NCI-H2081 (cell line): ENCODE data around the gene VCL.
"Not testable (repeated sequence)": the region's sequence is repeated elsewhere in the genome, so short reads cannot be mapped to it uniquely, and the experiment has no call there.

Source experiments
- DNase-seq, 2 experiments: peaks; one replicate each; lab custom pipeline; 2025; lab: John Stamatoyannopoulos, UW

Gene VCL

GRCh38 chr10:74107391-74107790, 109.5 kb downstream of the VCL start:
- DNase-seq: no peak

DNA sequence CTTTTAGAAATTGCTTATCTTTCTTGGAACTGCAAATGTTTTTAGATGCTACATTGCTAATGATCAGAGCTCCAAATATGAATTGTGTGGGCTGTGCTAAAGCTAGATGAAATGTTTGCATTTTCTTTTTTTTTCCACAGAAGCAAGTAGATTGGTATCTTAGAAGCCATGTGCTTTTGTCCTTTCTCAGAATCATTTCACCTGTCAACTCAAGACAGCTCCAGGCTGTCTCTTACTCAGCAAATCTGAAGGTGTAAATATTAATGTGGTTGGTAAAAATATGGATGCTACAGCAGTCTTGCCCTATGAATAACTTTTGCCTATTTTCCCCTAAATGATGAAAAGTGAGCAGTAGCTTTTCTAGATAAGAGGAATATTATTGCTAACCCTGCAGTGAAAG, 111.5 kb downstream of the VCL start:
- DNase-seq: no peak

GRCh38 chr10:74110120-74110519, 112.2 kb downstream of the VCL start:
- no peak for DNase-seq

DNA sequence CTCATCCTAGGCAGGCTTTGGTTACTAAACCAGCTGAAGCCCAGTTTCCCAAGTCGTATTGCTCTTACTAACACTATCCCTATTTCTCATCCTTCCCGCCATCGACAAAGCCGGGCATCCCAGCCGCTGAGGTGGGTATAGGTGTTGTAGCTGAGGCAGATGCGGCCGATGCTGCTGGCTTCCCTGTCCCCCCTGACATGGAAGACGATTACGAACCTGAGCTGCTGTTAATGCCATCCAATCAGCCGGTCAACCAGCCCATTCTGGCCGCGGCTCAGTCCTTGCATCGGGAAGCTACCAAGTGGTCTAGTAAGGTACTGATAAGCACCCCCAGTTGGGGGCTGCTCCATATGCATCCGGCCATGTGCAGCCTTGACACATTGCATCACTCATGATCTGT, 113.9 kb downstream of the VCL start:
- DNase-seq: no peak

- DNase-seq: no peak
Measured at GRCh38 chr10:74113546-74113945, 115.6 kb downstream of the VCL start.

GRCh38 chr10:74114041-74114448, 116.1 kb downstream of the VCL start:
- DNase-seq: no peak

DNA sequence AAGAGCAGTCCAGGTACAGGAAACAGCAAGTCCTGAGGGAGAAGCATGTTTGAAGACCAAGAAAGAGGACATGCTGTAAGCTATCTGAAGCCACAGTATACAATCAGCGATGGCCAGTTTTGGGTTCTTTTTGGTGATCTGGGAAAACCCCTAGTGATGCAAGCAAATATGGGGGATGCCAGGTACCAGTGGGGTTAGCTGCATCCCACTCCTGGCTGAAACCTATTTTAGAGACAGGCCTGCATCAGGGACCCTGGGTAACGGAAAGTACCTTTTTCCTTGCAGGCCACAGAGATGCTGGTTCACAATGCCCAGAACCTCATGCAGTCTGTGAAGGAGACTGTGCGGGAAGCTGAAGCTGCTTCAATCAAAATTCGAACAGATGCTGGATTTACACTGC, 119.8 kb downstream of the VCL start:
- no peak for DNase-seq

DNA sequence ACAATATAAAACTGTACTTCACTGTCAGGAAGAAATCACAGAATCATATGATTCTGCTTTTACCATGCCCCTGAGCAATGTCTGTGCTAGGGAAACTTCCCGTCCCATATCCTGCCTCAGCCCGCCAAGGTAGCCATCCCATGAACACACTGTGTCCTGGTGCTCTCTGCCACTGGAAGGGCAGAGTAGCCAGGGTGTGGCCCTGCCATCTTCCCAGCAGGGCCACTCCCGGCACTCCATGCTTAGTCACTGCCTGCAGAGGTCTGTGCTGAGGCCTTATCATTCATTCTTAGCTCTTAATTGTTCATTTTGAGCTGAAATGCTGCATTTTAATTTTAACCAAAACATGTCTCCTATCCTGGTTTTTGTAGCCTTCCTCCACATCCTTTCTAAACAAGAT, 120.9 kb downstream of the VCL start:
- DNase-seq: no peak

DNA sequence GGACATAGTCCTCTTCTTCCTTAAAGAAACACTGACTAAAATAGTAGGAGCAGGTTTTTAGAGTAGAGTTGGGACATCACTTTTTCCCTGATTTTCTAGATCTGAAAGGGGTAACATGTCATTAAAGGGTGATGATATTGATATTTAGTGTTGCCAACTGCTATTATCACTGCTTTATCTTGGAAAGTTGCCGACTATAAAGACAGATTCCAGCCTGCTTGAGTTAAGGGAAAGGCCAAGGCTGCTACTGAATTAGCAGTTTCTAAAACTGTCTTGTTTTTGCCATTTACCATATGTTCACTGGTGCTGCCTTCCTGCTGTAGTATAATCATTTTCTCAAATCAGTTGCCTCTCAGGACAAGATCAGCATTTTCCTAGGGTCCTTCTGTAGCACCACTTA, 123.0 kb downstream of the VCL start:
- DNase-seq: no peak

DNA sequence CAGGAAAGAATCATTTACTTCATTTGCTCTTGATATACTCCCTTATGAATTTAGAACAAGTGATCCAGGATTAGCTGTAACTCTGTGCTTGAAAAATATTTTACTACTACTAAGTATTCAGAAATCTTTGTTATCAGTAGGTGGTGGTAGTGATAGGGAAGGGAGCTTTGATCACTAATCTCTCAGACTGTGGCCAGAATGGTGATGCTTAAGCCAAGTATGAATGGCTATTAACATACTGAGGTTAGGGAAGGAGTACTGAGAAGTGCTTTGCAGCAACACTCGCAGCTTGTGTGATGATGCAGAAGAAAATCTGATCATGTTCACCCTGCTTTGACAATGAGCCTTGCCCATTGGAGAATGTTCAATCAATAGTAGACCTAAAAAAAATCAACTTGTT, 123.5 kb downstream of the VCL start:
- DNase-seq: no peak

GRCh38 chr10:74122060-74122459, 124.1 kb downstream of the VCL start:
- no peak for DNase-seq

DNA sequence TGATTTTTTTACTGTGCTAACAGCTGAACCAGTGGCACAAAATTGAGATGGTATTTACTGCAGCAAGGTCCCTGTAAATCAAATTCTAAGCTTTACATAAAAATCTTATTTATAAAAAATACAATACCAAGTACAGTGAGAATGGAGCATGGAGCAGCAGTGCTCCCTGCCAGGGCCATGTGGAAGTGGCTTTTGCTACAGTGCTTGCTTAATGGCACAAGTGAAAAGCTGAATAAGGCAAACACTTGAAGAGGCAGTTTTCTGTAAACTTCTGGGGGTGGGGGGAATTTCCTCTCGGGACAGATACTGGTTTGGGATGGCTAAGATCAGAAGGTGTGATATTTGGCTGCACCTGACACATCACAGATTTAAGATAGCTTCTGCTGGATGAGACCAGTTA, 125.2 kb downstream of the VCL start:
- DNase-seq: no peak

GRCh38 chr10:74133923-74134820, 136.3 kb downstream of the VCL start:
- DNase-seq: peak; percentile 41 to 78

GRCh38 chr10:74135452-74135851, 137.5 kb downstream of the VCL start:
- no peak for DNase-seq

DNA sequence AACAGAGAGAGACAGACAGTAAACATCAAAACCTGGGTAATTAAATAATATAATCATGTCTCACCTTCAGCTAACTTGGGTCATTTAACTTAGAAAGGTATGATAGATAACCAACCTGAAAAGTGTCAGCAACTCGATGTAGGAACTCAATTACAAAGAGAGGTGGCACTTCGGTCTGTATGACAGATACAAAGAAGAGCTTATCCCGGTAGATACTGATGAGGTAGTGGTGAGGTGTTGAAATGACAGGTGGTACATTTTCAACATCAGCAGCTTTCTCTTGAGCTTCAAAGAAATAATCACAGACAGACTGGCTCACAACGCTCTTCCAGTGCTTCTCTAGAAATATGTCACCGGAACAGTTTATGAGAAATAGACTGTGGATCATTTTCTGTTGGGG, 140.1 kb downstream of the VCL start:
- no peak for DNase-seq

- not testable (repeated sequence) for DNase-seq
Measured at GRCh38 chr10:74138596-74138995, 140.7 kb downstream of the VCL start.

GRCh38 chr10:74139981-74140380, 142.1 kb downstream of the VCL start:
- DNase-seq: no peak

DNA sequence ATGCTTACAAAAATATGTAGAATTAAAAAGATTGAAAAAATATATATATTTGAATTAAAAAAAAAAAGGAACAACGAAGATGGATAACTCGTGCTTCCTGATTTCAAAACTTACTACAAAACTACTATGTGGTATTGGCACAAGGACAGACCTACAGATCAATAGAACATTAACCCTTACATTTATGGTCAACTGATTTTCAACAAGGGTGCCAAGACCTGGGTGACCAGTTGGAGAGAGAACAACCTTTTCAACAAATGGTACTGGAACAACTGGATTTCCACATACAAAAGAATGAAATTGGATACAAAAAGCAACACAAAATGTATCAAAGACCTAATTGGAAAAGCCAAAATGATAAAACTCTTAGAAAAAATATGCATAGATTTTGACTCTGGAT, 142.6 kb downstream of the VCL start:
- no peak for DNase-seq

DNA sequence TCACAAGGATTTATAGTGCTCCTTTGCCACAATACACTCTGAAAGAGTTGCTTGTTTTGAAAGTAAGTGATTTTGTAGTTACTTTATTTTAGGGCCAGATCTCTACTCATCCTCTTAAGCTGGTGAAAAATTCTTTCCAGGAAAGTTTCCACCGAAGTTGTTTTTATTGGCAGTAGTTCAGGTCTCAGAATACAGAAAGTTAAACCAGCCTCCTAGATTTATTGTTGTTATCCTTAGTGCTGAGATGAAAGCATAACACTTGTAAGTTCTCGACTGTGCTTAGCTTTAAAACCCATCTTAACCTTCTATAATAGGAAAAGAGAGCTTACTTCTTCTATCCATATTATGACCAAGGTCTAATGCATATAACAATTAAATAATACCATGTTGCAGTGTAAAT, 147.2 kb downstream of the VCL start:
- DNase-seq: no peak

GRCh38 chr10:74146980-74147379, 149.1 kb downstream of the VCL start:
- DNase-seq: not testable (repeated sequence)

DNA sequence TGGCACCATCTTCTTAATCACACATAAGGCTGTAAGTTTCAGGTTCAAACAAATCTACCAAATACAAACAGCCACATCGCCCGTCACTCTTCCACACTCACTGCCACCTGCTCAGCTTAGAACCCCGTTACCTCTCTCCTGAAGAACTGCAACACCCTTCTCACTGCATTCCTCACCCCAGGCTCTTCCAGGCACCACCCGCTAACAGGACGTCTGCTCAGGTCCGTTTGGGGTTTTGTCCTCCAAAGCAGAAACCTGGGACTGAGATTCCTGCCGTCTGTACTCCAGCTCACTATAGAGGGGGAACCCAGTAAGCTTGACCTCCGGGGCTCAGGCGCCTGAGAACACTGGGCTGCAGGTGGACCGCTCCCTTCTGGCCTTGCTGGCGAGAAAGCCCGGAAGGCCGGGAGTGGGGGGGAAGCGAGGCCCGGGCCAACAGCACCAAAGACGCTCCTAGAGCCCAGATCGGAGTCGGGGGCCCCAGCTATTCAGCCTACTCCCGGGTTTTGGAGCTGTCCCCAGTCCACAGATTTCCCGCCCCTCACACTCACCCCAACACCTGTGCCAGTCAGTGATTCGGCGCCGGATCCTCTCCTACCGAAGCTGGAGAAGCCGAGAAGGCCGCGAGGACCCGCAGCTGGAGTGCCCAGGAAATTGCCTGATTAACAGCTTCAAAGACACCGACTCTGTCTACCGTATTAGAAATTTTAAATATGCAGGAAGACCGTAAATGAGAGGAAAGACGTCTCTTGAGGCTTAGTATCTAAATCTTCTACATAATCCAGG, 152.5 kb downstream of the VCL start, which contains the start of gene AP3M1:
Gene AP3M1, minus strand, starts transcription at position 625 of the 786 bp plus-strand sequence. CDS start 12,449 bp downstream, outside the sequence.
- peak; percentile 83 to 90 for DNase-seq

DNA sequence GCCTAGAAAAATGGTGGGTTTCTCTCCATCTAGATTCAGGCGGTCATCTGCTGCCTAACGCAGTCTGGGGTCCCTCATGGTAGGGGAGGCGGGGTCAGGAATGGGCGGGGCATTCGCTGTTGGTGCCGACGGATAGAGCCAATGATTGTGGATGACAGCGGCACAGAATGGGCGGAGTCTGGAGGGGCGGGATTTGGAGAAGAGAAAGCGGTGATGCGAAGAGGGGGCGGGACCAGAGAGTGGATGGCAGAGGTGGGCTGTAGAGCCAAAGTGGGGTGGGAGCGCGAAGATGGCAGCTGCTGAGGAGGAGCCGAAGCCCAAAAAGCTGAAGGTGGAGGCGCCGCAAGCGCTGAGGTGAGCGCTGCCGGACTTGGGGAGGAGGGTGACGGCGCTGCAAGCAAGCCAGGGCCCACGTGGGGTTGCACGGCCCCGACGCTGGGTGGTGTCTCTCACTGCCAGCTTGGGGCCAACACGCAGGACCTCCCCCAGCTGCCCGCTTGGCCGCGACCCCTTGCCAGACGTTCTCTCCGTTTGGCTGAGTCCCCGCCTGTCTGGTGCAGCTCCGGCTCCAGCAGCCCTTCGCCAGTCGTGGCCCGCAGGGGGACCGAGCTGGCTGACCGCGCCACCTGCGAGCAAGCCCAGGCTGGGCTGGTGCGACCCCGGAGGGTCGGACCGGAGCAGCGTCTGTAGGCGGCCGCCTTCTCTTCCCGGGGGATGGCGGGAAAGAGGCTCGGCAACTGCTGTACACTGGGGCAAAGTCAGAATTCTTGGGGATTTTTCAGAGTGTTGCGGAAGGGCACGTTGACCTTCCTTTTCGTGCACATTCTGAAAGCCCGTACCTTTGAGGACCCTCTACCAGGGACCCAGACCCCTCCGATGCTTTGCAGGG, 153.3 kb downstream of the VCL start, which contains the start of gene ADK:
Gene ADK, plus strand, starts transcription at position 232 of the 889 bp plus-strand sequence. Its CDS starts 58 bp downstream, at position 290.
- peak; percentile 93 to 97 for DNase-seq
